ENCODE results near the gene SMIM20.

Gene SMIM20

GRCh38 chr4:25928379-25929297, 14.6 kb downstream of the SMIM20 start:
- no peak for DNase-seq

- no peak for DNase-seq
Observed at GRCh38 chr4:25929298-25929686, 15.3 kb downstream of the SMIM20 start.

- no peak for DNase-seq
Observed at GRCh38 chr4:25930731-25931354, 16.8 kb downstream of the SMIM20 start.

- no peak for DNase-seq
Observed at GRCh38 chr4:25936696-25937095, 22.7 kb downstream of the SMIM20 start.

- DNase-seq, result no peak
Observed at GRCh38 chr4:25937801-25938200, 23.8 kb downstream of the SMIM20 start.

- no peak for DNase-seq
Observed at GRCh38 chr4:25938366-25938765, 24.3 kb downstream of the SMIM20 start.

GRCh38 chr4:25938787-25939186, 24.8 kb downstream of the SMIM20 start:
- DNase-seq, result peak; percentile 62

- no peak for DNase-seq
Observed at GRCh38 chr4:25939330-25939729, 25.3 kb downstream of the SMIM20 start.

- no peak for DNase-seq
Observed at GRCh38 chr4:25941457-25942221, 27.6 kb downstream of the SMIM20 start.

- no peak for DNase-seq
Observed at GRCh38 chr4:25943312-25943711, 29.3 kb downstream of the SMIM20 start.

- DNase-seq, result no peak
Observed at GRCh38 chr4:25943805-25944204, 29.8 kb downstream of the SMIM20 start.

GRCh38 chr4:25948051-25948450, 34.0 kb downstream of the SMIM20 start:
- no peak for DNase-seq

- no peak for DNase-seq
Observed at GRCh38 chr4:25949173-25949748, 35.2 kb downstream of the SMIM20 start.

- DNase-seq, result no peak
Observed at GRCh38 chr4:25949994-25950393, 36.0 kb downstream of the SMIM20 start.

GRCh38 chr4:25950461-25951389, 36.7 kb downstream of the SMIM20 start:
- no peak for DNase-seq

GRCh38 chr4:25951390-25951952, 37.5 kb downstream of the SMIM20 start:
- no peak for DNase-seq

- DNase-seq, result no peak
Observed at GRCh38 chr4:25953740-25954139, 39.7 kb downstream of the SMIM20 start.

GRCh38 chr4:25954293-25954904, 40.4 kb downstream of the SMIM20 start:
- no peak for DNase-seq

- DNase-seq, result no peak
Observed at GRCh38 chr4:25955705-25956104, 41.7 kb downstream of the SMIM20 start.

GRCh38 chr4:25956260-25956659, 42.2 kb downstream of the SMIM20 start:
- DNase-seq, result no peak

- DNase-seq, result no peak
Observed at GRCh38 chr4:25958110-25958509, 44.1 kb downstream of the SMIM20 start.
